Endothelial cell of umbilical vein (primary cell): ENCODE results near the gene RHCE.
"Not testable (repeated sequence)": the region's sequence is repeated elsewhere in the genome, so short reads cannot be mapped to it uniquely, and the experiment has no call there.

Experiments
- EZH2 ChIP-seq: IDR thresholded peaks from 2 replicates; pipeline ENCODE4 v1.6.1; 2012; ENCODE audit warnings: borderline replicate concordance, low read depth, mild to moderate bottlenecking, moderate library complexity, low read length, inconsistent platforms; ENCODE audit not compliant: severe bottlenecking
- MAX ChIP-seq: IDR thresholded peaks from 2 replicates; pipeline ENCODE4 v1.6.1; 2011; ENCODE audit not compliant: insufficient read depth, insufficient read length
- POLR2A ChIP-seq: IDR thresholded peaks from 2 replicates; pipeline ENCODE4 v1.6.1; 2012; ENCODE audit warnings: low read depth, mild to moderate bottlenecking, control low read depth, low read length
- POLR2AphosphoS5 ChIP-seq: IDR thresholded peaks from 2 replicates; pipeline ENCODE4 v1.6.1; 2012; ENCODE audit warnings: low read depth, mild to moderate bottlenecking, control low read depth, low read length, moderate library complexity; ENCODE audit not compliant: insufficient read depth
- TF ChIP-seq, protein P1 (sequence below), 2 donors: IDR thresholded peaks; 1 replicate in 1 of 2; 2 replicates in 1 of 2; pipeline ENCODE4 v1.5.1; 2011; ENCODE audit warnings: low read length in 2 of 2, mild to moderate bottlenecking in 2 of 2, moderate library complexity in 2 of 2, control low read depth in 1 of 2, inconsistent platforms in 1 of 2, low read depth in 1 of 2; ENCODE audit not compliant: insufficient read depth in 1 of 2; ENCODE audit errors: extremely low read depth in 1 of 2

GRCh38 chr1:25369691-25370271 lies 50.8 kb downstream of the RHCE start:
- TF ChIP-seq, protein P1, sequence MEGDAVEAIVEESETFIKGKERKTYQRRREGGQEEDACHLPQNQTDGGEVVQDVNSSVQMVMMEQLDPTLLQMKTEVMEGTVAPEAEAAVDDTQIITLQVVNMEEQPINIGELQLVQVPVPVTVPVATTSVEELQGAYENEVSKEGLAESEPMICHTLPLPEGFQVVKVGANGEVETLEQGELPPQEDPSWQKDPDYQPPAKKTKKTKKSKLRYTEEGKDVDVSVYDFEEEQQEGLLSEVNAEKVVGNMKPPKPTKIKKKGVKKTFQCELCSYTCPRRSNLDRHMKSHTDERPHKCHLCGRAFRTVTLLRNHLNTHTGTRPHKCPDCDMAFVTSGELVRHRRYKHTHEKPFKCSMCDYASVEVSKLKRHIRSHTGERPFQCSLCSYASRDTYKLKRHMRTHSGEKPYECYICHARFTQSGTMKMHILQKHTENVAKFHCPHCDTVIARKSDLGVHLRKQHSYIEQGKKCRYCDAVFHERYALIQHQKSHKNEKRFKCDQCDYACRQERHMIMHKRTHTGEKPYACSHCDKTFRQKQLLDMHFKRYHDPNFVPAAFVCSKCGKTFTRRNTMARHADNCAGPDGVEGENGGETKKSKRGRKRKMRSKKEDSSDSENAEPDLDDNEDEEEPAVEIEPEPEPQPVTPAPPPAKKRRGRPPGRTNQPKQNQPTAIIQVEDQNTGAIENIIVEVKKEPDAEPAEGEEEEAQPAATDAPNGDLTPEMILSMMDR (IDR thresholded peaks at IDR 0.05; ENCODE audit: extremely low read depth in 1 of 2, insufficient read depth in 1 of 2, low read depth in 1 of 2, low read length in 2 of 2), result not testable (repeated sequence)
- TF ChIP-seq POLR2AphosphoS5, MAX, EZH2, POLR2A: not testable (repeated sequence)
